GM18507 (cell line): ENCODE data around the gene RPE65.
"Not testable (repeated sequence)": the region's sequence is repeated elsewhere in the genome, so short reads cannot be mapped to it uniquely, and the experiment has no call there.

Source experiments
- DNase-seq: peaks from one replicate; pipeline ENCODE4 v3.0.0; 2011; ENCODE audit warnings: low read depth; ENCODE audit not compliant: insufficient read length; ENCODE audit errors: extremely low spot score
- FAIRE-seq: peaks from 2 replicates; lab custom pipeline; 2011; peaks lifted over from hg19 to GRCh38; lab: Jason Lieb, UNC

Gene RPE65

DNA sequence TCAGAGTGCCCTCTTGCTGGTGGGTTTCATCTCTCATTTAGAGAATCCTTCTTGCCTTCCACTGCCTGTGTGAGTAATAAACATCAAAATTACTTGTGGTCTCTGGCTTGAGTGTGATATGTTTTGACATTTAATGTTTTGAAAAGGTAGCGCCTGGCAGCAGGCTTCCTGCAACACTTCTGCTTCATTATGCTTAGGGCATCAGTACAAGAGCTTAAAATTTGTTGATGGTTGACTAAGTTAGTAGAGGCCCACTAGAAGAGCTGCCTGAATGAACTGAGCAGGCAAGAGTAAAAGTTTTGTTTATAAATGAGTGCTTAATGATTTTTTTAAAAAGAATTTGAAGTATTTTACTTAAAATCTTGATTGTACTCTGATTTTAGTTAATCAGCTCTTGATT is 6.4 kb upstream of the RPE65 start:
- no peak for FAIRE-seq
- DNase-seq: no peak

DNA sequence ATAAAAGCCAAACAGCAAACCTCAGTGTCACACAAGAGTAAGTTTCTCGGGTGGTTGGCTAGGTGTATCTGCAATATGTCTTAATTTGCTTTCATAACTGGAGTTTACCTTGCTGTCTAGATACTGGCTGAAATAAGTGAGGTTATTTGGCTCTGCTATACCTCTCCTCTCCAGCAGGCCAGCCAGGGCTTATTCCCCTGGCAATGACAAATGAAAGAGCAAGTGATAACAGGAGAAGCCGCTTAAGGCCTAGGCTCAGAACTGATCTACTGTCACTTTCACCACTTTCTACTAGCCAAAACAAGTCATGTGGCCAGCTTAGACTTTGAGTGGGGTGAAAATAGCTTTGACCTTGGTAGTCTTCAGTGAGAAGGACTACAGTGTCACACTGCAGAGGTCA is 4.8 kb upstream of the RPE65 start:
- DNase-seq: no peak
- FAIRE-seq: no peak

DNA sequence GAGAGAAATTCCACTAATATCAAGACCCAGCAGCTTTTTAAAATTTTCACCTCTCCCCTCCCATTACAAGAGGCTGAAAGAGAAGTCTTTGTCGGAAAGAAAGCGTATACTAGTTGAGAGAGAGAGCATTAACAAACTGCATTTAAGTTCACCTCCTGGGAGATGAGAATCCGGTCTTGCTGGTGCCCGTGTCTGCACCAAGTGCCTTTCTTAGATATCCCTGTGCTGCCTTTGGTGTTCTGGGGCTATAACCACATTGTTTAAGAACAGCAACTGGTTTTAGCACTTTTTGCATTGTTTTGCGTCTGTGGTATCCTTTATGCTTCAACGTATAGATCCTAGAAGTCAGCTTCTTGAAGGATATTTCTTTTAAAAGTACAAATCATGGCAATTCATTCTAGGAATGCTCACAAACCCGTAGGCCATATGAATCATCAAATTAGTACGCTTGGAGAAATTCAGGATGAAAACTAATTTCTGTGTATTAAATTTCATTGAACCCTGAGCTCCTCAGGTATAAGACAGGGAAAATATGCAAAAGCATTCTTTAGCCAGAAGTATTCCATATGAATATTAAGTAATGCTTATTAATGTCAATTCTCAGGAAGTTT is 3.4 kb upstream of the RPE65 start:
- no peak for FAIRE-seq
- DNase-seq: no peak

DNA sequence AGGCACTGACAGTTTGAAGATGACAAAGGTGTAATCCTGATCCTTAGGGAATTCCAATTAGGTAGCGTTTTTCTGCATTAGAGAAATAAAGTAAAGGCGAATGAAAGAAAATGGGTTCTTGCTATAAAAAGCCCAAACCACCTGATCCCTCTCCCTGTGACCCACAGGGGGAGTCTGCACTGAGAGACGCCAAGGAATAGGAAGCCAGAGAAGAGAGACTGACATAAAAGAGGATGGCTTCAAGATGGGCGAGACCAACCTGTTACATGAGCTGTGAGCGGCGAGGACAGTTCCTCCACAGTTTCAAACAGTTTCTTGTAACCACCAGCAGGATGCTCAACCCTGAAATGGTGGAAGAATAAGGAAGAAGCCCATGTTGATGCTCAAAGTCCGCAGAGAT is 1.4 kb downstream of the RPE65 start:
- DNase-seq (no peak), FAIRE-seq (no peak)

DNA sequence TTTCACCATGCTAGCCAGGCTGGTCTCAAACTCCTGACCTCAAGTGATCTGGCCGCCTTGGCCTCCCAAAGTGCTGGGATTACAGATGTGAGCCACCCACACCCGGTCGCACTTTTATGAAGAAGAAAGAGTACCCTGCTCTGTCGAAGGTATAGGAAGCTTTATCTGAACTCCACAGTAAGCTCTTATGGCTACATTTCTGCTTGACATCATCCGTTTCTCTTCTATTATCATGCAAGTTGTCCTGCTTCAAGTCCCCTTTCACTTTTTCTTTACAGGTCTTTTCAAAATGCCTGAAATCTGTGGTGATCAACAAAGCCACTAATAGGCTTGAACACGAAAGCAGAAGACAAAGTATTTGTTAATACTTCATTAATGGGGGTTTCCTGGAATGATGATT is 4.0 kb downstream of the RPE65 start:
- DNase-seq: no peak
- no peak for FAIRE-seq

DNA sequence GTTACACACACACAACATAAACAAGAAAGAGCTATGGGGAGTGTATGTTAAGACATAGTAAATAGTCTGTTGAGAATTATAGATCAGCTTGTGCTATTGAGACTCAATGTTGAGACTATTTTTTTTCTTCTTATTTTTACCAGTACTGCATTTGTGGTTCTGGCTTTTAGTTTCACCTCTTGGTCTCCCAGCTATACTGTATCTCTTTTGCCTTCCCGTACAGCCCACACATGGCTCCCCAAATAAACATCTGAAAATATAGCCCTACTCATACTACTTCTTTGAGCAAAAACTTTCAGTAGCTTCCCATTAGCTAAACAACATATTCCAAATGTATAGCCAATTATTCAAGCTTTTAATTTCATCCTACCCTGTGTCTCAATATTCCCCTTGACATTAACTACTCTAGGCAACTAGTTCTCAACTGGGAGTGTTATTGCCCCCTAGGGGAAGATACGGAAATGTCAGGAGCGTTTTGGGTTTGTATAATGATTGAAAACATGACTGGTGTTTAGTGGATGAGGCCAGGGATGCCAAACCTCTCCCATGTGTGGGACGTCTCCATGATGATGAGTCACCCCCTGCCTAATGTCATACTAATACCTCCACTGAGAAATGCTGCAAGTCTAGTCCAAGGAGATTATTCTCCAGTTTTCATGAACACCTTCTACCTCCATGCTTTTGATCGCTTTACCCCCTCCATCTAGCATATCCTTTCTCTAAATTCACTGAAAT is 6.8 kb downstream of the RPE65 start:
- FAIRE-seq (peak; percentile 71), DNase-seq (peak; percentile 7)

DNA sequence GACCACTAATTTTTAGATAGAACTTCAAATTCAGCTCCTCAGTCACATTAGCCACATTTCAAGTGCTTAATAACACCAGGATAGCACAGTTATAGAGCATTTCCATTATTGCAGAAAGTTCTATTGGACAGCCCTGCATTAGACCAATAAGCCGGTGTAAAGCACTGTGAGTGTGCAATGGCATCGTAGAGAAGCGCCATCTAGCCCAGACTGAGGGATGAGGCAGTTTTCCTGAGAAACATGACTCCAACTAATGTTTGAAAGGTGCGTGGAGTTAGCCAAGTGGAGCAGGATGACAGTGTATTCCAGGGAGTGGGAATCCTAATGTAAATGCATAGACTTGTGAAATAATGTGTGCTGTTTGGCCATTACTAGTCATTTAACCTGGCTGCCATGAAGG is 7.7 kb downstream of the RPE65 start:
- FAIRE-seq: no peak
- no peak for DNase-seq

DNA sequence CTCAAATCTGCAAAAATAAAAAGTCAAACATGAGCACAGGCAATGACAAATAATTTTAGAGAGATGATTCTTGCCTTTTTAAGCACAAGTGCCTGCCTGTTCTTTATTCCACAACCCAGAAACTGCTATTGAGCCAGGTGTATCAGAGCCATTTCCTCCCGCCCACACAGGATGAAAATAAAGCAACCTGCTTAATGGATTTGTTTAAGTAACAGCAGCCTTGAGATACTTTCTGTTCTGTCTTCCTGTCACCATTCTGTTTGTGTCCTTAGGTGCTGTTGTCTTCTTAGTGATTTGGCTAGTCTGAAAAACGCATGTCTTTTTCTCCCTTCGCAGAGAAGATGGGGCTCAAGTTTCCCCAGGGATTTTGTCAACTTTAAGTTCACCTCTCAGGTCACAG is 11.4 kb downstream of the RPE65 start:
- FAIRE-seq (no peak), DNase-seq (no peak)

DNA sequence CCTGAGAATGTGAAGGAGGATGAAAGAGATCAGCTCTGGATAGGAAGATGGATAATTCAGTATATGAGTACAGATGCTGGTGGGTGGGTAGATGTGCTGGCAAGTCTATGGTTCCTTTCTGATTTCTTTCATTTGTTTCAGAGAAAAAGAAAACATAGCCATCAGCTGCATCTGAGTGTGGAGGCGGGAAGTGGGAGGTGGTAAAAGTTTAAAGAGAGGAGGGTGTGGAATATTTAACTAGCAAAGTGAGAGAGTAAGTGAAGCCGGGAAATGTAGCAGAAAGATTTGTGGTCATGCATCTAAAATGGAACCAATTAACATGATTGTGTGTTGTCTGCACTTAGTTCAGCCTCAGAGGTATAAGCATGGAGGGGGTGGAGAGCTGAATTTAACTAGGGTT is 16.4 kb downstream of the RPE65 start:
- DNase-seq (no peak), FAIRE-seq (no peak)

DNA sequence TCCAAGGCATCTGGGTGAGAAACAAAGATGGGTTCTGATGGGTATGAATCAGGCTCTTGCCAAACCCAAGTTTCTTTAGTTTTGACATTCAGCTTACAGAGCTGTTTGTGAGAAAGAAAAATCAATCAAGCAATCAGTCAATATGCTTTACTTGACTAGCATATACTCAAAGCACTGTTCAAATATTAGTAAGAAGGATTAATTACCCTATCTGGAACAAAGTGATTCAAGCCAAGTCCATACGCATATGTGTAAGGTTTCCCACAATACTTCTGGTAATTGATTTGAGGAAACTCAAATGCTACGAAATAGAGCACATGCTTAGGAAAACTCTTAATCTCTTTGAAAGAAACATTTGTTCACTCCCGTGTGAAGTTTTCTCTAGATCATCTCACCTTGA is 18.7 kb downstream of the RPE65 start:
- FAIRE-seq: no peak
- no peak for DNase-seq

DNA sequence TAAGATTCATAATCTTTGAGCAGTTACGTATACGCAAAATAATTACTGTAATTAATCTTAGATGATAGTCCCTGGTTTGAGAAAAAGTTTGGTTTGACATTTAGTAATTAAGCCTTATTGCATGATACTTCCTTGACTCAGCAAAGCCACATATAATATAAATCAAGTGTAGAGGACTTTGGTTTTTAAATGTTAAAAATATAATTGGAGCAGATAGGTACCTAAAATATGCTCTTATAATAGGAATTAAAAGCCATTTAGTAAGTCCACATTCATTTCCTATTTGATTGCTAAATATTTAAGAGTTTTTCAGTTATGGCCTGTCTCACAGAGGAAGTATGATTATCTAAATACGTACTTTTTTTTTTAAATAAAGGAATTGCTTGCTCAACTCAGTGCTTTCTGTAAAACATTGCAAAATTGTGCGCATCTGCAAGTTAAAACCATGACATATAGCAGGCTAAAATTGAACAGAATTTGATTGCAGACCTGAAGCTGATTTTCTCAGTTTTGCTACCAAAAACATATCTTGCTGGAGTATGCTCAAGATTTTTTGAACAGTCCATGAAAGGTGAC is 20.4 kb downstream of the RPE65 start:
- no peak for FAIRE-seq
- DNase-seq: no peak

DNA sequence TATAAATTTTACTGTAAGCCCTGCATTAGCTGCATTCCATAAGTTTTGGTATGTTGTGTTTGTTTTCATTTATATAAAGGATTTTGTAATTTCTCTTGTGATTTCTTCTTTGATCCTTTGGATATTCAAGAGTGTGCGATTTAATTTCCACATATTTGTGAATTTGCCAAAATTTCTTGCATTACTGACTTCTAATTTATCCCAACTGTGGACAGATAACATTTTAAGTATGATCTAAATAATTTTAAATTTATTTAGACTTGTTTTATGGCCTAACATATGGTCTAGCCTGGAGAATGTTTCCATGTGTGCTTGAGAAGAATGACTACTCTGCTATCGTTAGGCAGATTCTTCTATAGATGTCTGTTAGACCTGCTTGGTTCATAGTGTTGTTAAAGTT is 23.2 kb downstream of the RPE65 start:
- DNase-seq (no peak), FAIRE-seq (no peak)

DNA sequence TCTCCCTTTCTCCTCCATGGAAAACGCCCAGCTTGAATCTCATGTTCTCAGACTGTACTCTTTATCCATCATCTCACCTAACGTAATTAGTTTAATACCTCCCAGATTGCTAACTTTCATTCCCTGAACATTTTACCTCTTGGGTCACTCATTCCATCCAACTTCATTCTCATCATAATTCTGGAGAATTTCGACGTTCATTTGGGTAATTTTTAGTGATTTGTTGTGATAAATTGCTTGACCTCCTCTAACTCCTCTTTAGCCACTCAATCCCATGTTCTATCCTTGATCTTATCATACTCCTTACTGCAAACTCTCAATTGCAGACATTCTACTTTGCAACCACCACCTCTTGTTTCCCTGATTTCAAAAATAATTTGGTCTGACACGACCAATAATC is 28.4 kb downstream of the RPE65 start:
- DNase-seq (no peak), FAIRE-seq (no peak)

DNA sequence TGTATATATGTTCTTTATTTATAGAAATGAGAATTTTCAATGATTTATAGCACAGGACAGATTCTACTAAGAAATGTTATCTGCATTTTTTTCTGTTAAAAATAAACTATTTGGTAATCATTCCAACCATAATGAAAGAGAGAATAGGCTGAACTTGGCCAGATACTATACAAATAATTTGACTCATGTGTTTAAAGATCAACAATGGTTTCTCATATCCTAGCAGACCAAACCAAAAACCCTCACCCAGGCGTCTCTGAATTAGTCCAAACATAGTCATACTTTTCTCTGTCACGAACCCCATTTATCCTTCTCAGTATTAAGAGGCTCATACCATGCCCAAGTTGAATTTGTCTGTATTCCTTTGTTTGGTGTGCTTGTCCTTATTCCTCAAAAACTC is 40.3 kb downstream of the RPE65 start:
- no peak for DNase-seq
- no peak for FAIRE-seq

DNA sequence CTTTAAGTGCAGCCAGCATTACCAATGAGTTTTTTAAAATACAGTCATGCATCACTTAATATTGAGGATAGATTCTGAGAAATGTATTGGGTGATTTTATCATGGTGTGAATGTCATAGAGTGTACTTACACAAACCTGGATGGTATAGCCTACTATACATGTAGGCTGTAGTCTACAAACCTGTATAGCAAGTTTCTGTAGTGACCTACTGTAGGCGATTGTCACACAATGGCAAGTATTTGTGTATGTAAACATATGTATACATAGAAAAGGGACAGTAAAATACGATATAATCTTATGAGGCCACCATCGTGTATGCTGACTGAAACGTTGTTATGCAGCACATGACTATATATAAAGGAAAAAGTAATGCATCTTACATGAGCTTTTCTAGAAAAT is 48.2 kb downstream of the RPE65 start:
- DNase-seq (no peak), FAIRE-seq (no peak)

DNA sequence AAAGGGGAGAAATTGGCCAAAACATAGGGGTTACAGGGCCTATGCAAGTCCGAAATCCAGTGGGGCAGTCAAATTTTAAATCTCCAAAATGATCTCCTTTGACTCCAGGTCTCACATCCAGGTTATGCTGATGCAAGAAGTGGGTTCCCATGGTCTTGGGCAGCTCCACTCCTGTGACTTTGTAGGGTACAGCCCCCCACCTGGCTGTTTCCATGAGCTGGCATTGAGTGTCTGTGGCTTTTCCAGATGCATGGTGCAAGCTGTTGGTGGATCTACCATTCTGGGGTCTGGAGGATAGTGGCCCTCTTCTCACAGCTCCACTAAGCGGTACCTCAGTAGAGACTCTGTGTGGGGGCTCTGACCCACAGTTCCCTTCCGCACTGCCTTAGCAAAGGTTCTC is 54.2 kb downstream of the RPE65 start:
- not testable (repeated sequence) for FAIRE-seq, DNase-seq

DNA sequence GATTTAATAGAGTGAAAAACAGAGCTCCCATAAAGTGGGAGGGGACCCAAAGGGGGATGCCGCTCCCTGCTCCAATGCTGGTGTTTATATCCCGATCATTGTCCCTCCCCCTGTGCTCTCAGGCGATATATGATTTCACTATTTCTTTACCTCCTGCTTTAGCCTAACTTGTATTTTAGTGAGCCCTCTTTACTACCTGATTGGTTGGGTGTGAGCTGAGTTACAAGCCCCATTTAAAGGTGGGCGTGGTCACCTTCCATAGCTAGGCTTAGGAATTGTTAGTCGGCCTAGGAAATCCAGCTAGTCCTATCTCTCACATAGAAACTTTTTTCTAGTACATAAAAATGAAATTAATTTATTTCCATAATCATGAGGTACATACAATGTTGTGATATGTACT is 57.3 kb downstream of the RPE65 start:
- FAIRE-seq: not testable (repeated sequence)

DNA sequence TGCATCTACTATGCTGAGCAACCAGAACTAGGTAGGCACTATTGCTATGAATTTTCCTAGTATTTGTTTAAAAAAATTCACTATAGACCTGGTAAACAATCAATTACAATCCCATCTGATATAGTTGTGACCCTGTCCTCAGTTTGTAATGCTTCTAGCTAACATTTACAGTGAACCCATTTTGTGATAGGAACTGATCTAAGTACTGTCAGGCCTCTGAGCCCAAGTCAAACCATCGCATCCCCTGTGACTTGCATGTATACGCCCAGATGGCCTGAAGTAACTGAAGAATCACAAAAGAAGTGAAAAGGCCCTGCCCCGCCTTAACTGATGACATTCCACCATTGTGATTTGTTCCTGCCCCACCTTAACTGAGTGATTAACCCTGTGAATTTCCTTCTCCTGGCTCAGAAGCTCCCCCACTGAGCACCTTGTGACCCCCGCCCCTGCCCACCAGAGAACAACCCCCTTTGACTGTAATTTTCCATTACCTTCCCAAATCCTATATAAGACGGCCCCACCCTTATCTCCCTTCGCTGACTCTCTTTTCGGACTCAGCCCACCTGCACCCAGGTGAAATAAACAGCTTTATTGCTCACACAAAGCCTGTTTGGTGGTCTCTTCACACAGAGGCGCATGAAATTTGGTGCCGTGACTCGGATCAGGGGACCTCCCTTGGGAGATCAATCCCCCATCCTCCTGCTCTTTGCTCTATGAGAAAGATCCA is 63.8 kb downstream of the RPE65 start:
- not testable (repeated sequence) for DNase-seq, FAIRE-seq

More for the DNA sequence above, 57.3 kb downstream of the RPE65 start:
- not testable (repeated sequence) for DNase-seq

DNA sequence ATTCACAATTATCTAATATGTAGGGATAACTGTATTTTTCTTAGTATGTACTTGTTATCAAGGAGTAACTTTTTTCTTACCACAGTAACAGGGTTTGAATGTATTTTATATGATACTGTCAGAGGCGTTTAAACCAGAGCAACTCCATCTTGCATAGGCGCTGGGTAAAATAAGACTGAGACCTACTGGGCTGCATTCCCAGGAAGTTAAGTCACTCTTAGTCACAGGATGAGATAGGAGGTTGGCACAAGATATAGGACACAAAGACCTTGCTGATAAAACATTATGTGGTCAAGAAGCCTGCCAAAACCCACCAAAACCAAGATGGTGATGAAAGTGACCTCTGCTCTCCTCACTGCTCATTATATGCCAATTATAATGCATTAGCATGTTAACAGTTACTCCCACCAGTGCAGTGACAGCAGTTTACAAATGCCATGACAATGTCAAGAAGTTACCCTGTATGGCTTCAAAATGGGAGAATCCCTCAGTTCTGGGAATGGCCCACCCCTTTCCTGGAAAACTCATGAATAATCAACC is 64.8 kb downstream of the RPE65 start:
- no peak for FAIRE-seq
- DNase-seq: no peak

DNA sequence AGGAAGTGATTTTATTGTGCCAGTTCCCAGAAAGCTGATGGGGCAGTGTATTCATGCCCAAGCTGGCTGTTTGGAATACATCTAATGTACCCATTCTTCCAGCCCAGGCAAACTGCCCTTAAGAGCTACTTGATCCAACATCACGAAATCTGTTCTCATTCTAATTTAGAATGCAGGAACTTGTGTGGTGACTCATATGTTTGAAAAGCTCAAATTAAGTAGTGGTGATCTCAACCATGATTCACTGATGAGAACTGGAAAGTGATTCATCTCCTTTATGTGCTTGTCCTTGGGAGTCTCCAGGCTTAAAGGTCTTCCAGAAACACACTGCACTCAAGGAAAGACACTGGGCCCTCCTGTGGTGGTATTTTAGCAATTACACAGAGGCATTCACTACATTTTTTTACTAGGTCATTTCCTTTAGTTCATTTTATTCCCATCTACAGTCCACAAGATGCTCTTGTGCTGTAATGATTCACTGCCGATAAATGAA is 65.4 kb downstream of the RPE65 start:
- no peak for FAIRE-seq

More for the DNA sequence above, 65.4 kb downstream of the RPE65 start:
- no peak for DNase-seq
